Measurements from ENCODE around the gene ZBTB8OS. TPM values are rescaled to one million over a fixed set of nuclear protein-coding genes. Genes with fewer than 3 reads are reported as not detected.

The ZBTB8OS gene
- total and polyA plus RNA-seq, 2 of the 8 experiments (the other 6 are each of a cell fraction or from before 2014, with no cell fraction given) = 68.0 to 74.2 TPM

DNA sequence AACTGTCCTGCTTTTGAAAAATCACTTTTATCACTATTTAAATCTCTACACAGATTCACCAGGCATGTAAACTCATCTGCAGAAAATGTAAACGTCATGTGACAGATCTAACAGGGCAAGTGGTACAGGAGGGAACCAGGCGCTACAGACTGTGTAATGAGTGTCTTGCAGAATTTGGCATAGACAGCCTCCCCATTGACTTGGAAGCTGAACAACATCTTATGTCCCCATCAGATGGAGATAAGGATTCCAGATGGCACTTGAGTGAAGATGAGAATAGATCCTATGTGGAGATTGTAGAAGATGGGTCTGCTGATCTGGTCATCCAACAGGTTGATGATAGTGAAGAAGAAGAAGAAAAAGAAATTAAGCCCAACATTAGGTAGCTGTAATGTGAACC lies 50.3 kb downstream of the ZBTB8OS start (continued):
- TF ChIP-seq, protein P1, sequence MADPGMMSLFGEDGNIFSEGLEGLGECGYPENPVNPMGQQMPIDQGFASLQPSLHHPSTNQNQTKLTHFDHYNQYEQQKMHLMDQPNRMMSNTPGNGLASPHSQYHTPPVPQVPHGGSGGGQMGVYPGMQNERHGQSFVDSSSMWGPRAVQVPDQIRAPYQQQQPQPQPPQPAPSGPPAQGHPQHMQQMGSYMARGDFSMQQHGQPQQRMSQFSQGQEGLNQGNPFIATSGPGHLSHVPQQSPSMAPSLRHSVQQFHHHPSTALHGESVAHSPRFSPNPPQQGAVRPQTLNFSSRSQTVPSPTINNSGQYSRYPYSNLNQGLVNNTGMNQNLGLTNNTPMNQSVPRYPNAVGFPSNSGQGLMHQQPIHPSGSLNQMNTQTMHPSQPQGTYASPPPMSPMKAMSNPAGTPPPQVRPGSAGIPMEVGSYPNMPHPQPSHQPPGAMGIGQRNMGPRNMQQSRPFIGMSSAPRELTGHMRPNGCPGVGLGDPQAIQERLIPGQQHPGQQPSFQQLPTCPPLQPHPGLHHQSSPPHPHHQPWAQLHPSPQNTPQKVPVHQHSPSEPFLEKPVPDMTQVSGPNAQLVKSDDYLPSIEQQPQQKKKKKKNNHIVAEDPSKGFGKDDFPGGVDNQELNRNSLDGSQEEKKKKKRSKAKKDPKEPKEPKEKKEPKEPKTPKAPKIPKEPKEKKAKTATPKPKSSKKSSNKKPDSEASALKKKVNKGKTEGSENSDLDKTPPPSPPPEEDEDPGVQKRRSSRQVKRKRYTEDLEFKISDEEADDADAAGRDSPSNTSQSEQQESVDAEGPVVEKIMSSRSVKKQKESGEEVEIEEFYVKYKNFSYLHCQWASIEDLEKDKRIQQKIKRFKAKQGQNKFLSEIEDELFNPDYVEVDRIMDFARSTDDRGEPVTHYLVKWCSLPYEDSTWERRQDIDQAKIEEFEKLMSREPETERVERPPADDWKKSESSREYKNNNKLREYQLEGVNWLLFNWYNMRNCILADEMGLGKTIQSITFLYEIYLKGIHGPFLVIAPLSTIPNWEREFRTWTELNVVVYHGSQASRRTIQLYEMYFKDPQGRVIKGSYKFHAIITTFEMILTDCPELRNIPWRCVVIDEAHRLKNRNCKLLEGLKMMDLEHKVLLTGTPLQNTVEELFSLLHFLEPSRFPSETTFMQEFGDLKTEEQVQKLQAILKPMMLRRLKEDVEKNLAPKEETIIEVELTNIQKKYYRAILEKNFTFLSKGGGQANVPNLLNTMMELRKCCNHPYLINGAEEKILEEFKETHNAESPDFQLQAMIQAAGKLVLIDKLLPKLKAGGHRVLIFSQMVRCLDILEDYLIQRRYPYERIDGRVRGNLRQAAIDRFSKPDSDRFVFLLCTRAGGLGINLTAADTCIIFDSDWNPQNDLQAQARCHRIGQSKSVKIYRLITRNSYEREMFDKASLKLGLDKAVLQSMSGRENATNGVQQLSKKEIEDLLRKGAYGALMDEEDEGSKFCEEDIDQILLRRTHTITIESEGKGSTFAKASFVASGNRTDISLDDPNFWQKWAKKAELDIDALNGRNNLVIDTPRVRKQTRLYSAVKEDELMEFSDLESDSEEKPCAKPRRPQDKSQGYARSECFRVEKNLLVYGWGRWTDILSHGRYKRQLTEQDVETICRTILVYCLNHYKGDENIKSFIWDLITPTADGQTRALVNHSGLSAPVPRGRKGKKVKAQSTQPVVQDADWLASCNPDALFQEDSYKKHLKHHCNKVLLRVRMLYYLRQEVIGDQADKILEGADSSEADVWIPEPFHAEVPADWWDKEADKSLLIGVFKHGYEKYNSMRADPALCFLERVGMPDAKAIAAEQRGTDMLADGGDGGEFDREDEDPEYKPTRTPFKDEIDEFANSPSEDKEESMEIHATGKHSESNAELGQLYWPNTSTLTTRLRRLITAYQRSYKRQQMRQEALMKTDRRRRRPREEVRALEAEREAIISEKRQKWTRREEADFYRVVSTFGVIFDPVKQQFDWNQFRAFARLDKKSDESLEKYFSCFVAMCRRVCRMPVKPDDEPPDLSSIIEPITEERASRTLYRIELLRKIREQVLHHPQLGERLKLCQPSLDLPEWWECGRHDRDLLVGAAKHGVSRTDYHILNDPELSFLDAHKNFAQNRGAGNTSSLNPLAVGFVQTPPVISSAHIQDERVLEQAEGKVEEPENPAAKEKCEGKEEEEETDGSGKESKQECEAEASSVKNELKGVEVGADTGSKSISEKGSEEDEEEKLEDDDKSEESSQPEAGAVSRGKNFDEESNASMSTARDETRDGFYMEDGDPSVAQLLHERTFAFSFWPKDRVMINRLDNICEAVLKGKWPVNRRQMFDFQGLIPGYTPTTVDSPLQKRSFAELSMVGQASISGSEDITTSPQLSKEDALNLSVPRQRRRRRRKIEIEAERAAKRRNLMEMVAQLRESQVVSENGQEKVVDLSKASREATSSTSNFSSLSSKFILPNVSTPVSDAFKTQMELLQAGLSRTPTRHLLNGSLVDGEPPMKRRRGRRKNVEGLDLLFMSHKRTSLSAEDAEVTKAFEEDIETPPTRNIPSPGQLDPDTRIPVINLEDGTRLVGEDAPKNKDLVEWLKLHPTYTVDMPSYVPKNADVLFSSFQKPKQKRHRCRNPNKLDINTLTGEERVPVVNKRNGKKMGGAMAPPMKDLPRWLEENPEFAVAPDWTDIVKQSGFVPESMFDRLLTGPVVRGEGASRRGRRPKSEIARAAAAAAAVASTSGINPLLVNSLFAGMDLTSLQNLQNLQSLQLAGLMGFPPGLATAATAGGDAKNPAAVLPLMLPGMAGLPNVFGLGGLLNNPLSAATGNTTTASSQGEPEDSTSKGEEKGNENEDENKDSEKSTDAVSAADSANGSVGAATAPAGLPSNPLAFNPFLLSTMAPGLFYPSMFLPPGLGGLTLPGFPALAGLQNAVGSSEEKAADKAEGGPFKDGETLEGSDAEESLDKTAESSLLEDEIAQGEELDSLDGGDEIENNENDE (IDR thresholded peaks at IDR 0.05; ENCODE audit: insufficient replicate concordance, low read length) = no peak
- TF ChIP-seq TEAD4 (IDR thresholded peaks at IDR 0.05; ENCODE audit: low read depth, low read length) = no peak
- no peak for TF ChIP-seq KDM5A (IDR thresholded peaks at IDR 0.05; ENCODE audit: low read length)
- TF ChIP-seq CBX5 (IDR thresholded peaks at IDR 0.05; ENCODE audit: low read depth, low read length) = no peak

Measured in H1 (cell line).